Keratinocyte (primary cell): ENCODE data around the gene KCNMB3.

ENCODE experiments used
- CTCF ChIP-seq, 3 experiments: IDR thresholded peaks in 1 of 3; conservative IDR thresholded peaks in 1 of 3; optimal IDR thresholded peaks in 1 of 3; 2 replicates in 2 of 3; 3 replicates in 1 of 3; pipeline versions ENCODE3 to v1.5.1; 2011; ENCODE audit warnings: low read length in 3 of 3, mild to moderate bottlenecking in 3 of 3, moderate library complexity in 2 of 3, control low read depth in 1 of 3, inconsistent platforms in 1 of 3; ENCODE audit not compliant: insufficient read depth in 2 of 3; ENCODE audit errors: extremely low read depth in 1 of 3
- EZH2 ChIP-seq: IDR thresholded peaks from one replicate; pipeline ENCODE4 v1.6.1; 2012; ENCODE audit warnings: inconsistent platforms, mild to moderate bottlenecking, low read length, moderate library complexity

GRCh38 chr3:179281825-179282224 lies 30.9 kb upstream of the KCNMB3 start:
- TF ChIP-seq CTCF (optimal IDR thresholded peaks at IDR 0.05 in 1 of 3, IDR thresholded peaks at IDR 0.05 in 1 of 3, conservative IDR thresholded peaks at IDR 0.05 in 1 of 3; ENCODE audit: extremely low read depth in 1 of 3, insufficient read depth in 2 of 3, low read length in 3 of 3) (no peak), EZH2 (no peak)
